ENCODE data around the gene RBPJ. TPM values are rescaled to one million over a fixed set of nuclear protein-coding genes. Genes with fewer than 3 reads are reported as not detected.

Gene RBPJ
- total and polyA plus RNA-seq, 2 of the 8 experiments (the other 6 are each of a cell fraction or from before 2014, with no cell fraction given) = 65.5 to 217 TPM

- no peaks in the 10 kb centered on the region for H3K79me2 ChIP-seq (ENCODE audit: control insufficient read depth in 1 of 2, insufficient read depth in 2 of 2, low read length in 2 of 2)
- peaks cover under 1 to 3% of the 10 kb centered on the region in 2 experiments; a peak in 1 of 4 replicates for H3K9me3 ChIP-seq (ENCODE audit: insufficient read depth in 2 of 2, low read depth in 1 of 2, low read length in 1 of 2)
- POLR2A ChIA-PET (ENCODE audit: partially characterized antibody) = interaction anchor here (0.7 to 1.0 kb wide), 2 partner anchors 8 to 26 kb away, joined by 3 read pairs; no protein-coding TSS in a partner anchor
- H4K5ac ChIP-seq (ENCODE audit: insufficient read length, low read depth, low read length) = no peak overlapping the region
- H2BK20ac ChIP-seq (ENCODE audit: low read length) = no peak overlapping the region
- no peak overlapping the region for H2AFZ ChIP-seq (ENCODE audit: low read length)
- no peak overlapping the region for H3K27ac ChIP-seq (ENCODE audit: low read depth, low read length)
- no peak overlapping the region for H2AK5ac ChIP-seq (ENCODE audit: low read depth, low read length)
- H3K14ac ChIP-seq (ENCODE audit: insufficient read length) = no peak overlapping the region
- H3K18ac ChIP-seq (ENCODE audit: extremely low read depth, low read length) = no peak overlapping the region
- no peak overlapping the region for H2BK12ac ChIP-seq (ENCODE audit: low read depth, low read length)
- H3K4me2 ChIP-seq (ENCODE audit: insufficient read depth in 1 of 2, low read depth in 2 of 2, low read length in 2 of 2) = no peak overlapping the region
- CTCF ChIA-PET (ENCODE audit: partially characterized antibody) = interaction anchor here (1.3 kb wide), 1 partner anchor 229 kb away, joined by 5 read pairs; no protein-coding TSS in a partner anchor
- H4K91ac ChIP-seq (replicated peaks; ENCODE audit: insufficient read length, low read length) = no peak overlapping the region
- no peak overlapping the region for H2BK5ac ChIP-seq (ENCODE audit: low read depth, low read length)
- H3K23me2 ChIP-seq (ENCODE audit: low read depth, low read length) = no peaks in the 10 kb centered on the region
- no peaks in the 10 kb centered on the region for H3K27me3 ChIP-seq (replicated peaks in 1 of 4; ENCODE audit: control insufficient read depth in 3 of 4, extremely low read depth in 1 of 4, insufficient read depth in 3 of 4, low read length in 3 of 4)
- no peak overlapping the region for H3K56ac ChIP-seq (replicated peaks; ENCODE audit: insufficient read length, low read depth, low read length)
- no peaks in the 10 kb centered on the region for H3K4me1 ChIP-seq (replicated peaks in 1 of 4; ENCODE audit: control insufficient read depth in 3 of 4, insufficient read depth in 4 of 4, low read length in 3 of 4)
- 90% methylated on average over 2 of the region's 2 CpGs; no CpG with 5 or more reads in 1 of the 2 experiments for WGBS, 2 experiments (ENCODE audit: extremely low coverage in 1 of 2, insufficient coverage in 1 of 2, insufficient read length in 1 of 2, insufficient replicate concordance in 2 of 2, low coverage in 1 of 2, low lambda C conversion rate in 2 of 2, missing lambda C conversion rate in 1 of 2)
- no peak overlapping the region for H3K4ac ChIP-seq (replicated peaks; ENCODE audit: insufficient read length, low read depth, low read length)
- no peak overlapping the region for H2BK15ac ChIP-seq (ENCODE audit: low read length)
- H4K20me1 ChIP-seq (replicated peaks in 1 of 2; ENCODE audit: control insufficient read depth in 1 of 2, insufficient read depth in 2 of 2, low read length in 2 of 2) = no peaks in the 10 kb centered on the region
- no peak overlapping the region for H3K4me3 ChIP-seq (ENCODE audit: extremely low read depth in 1 of 4, insufficient read depth in 2 of 4, low read depth in 3 of 4, low read length in 4 of 4)
- no peak overlapping the region for H3K9ac ChIP-seq (replicated peaks in 1 of 4; ENCODE audit: extremely low read depth in 1 of 4, low read depth in 3 of 4, low read length in 3 of 4)
- H4K8ac ChIP-seq (ENCODE audit: extremely low read depth, insufficient read depth, low read length) = no peak overlapping the region
- FAIRE-seq (no peak), DNase-seq (ENCODE audit: low read depth in 1 of 2, low spot score in 2 of 2) (no peak)
- peaks cover 0 to 3% (median 0%) of the 10 kb centered on the region in 4 experiments; a peak in 1 of 8 replicates for H3K36me3 ChIP-seq (ENCODE audit: control insufficient read depth in 2 of 4, insufficient read depth in 4 of 4, low read length in 3 of 4)
- no peak overlapping the region for H3K23ac ChIP-seq (ENCODE audit: insufficient read length)
- no peak overlapping the region for H2BK120ac ChIP-seq (replicated peaks; ENCODE audit: low read depth, low read length)
- H3K79me1 ChIP-seq (ENCODE audit: low read depth, low read length) = no peaks in the 10 kb centered on the region
- TF ChIP-seq SIN3A (conservative IDR thresholded peaks at IDR 0.05 in 1 of 2, IDR thresholded peaks at IDR 0.05 in 1 of 2; ENCODE audit: low read depth in 1 of 2, low read length in 2 of 2) (no peak), POLR2A (IDR thresholded peaks at IDR 0.05; ENCODE audit: control extremely low read depth in 1 of 2, low read depth in 2 of 2, low read length in 2 of 2) (no peak)
Measured at GRCh38 chr4:26310264-26310663, 10.6 kb upstream of the RBPJ start.

Measured in H1 (cell line).